GM23338 (cell line): ENCODE results near the gene ZNF217. TPM values are rescaled to one million over a fixed set of nuclear protein-coding genes. Genes with fewer than 3 reads are reported as not detected.
"Not testable (repeated sequence)": the region's sequence is repeated elsewhere in the genome, so short reads cannot be mapped to it uniquely, and the experiment has no call there.

ENCODE experiments used
- ATAC-seq: fragments of 200-7000 bp; cut with Tn5 transposase; 3 replicates; pipeline ENCODE4 v1.9.1; 2020
- DNase-seq: peaks from one replicate; pipeline ENCODE4 v3.0.0-alpha.2; 2015; ENCODE audit warnings: low spot score
- H2AFZ ChIP-seq: fragments of 200-600 bp; sonication (generic); 2 replicates; pipeline ENCODE4 v1.8.0; 2016; ENCODE audit warnings: antibody characterized with exemption, mild to moderate bottlenecking, moderate library complexity
- H3F3A ChIP-seq: fragments of 200-600 bp; sonication (generic); replicated peaks from 2 replicates; pipeline ENCODE4 v1.8.0; 2017; ENCODE audit warnings: antibody characterized with exemption, mixed run types, low read depth
- H3K27ac ChIP-seq: fragments of 200-600 bp; sonication (generic); 2 replicates; pipeline ENCODE4 v1.6.1; 2016; ENCODE audit warnings: low read depth
- H3K27me3 ChIP-seq: fragments of 200-600 bp; sonication (generic); 2 replicates; pipeline ENCODE4 v1.8.0; 2016; ENCODE audit warnings: mild to moderate bottlenecking, mixed run types, moderate library complexity; ENCODE audit not compliant: insufficient read depth
- H3K36me3 ChIP-seq: fragments of 200-600 bp; sonication (generic); 2 replicates; pipeline ENCODE4 v1.8.0; 2016; ENCODE audit warnings: mild to moderate bottlenecking; ENCODE audit not compliant: insufficient read depth
- H3K4me1 ChIP-seq: fragments of 200-600 bp; sonication (generic); 2 replicates; pipeline ENCODE4 v1.8.0; 2016; ENCODE audit warnings: mild to moderate bottlenecking, moderate library complexity; ENCODE audit not compliant: insufficient read depth
- H3K4me2 ChIP-seq: fragments of 200-600 bp; sonication (generic); 2 replicates; pipeline ENCODE4 v1.7.1; 2017; ENCODE audit warnings: mixed run types
- H3K4me3 ChIP-seq: fragments of 200-600 bp; sonication (generic); 2 replicates; pipeline ENCODE4 v1.6.1; 2016; ENCODE audit warnings: mixed run types
- H3K79me2 ChIP-seq: fragments of 200-600 bp; sonication (generic); replicated peaks from 2 replicates; pipeline ENCODE4 v1.8.0; 2017; ENCODE audit warnings: mild to moderate bottlenecking; ENCODE audit not compliant: insufficient read depth
- H3K9me2 ChIP-seq: fragments of 200-600 bp; sonication (generic); 2 replicates; pipeline ENCODE4 v1.8.0; 2017; ENCODE audit not compliant: insufficient read depth
- H4K20me1 ChIP-seq: fragments of 200-600 bp; sonication (generic); replicated peaks from 2 replicates; pipeline ENCODE4 v1.8.0; 2017; ENCODE audit warnings: mild to moderate bottlenecking; ENCODE audit not compliant: insufficient read depth
- H3K27ac Mint-ChIP-seq: 2 replicates; pipeline ENCODE4 v1.8.0; 2020; ENCODE audit warnings: inconsistent platforms, mild to moderate bottlenecking, moderate library complexity, mixed read lengths
- H3K27me3 Mint-ChIP-seq: 3 replicates; pipeline ENCODE4 v1.8.0; 2022; ENCODE audit warnings: low read depth, mild to moderate bottlenecking, moderate library complexity, mixed read lengths, inconsistent platforms; ENCODE audit not compliant: insufficient read depth, poor library complexity
- H3K36me3 Mint-ChIP-seq: 3 replicates; pipeline ENCODE4 v1.8.0; 2021; ENCODE audit warnings: low read depth, mild to moderate bottlenecking, inconsistent platforms, moderate library complexity, mixed read lengths
- H3K4me1 Mint-ChIP-seq: 3 replicates; pipeline ENCODE4 v1.8.0; 2020; ENCODE audit warnings: mild to moderate bottlenecking, inconsistent platforms, mixed read lengths
- H3K4me3 Mint-ChIP-seq: 3 replicates; pipeline ENCODE4 v1.8.0; 2021; ENCODE audit warnings: moderate library complexity, mild to moderate bottlenecking, inconsistent platforms, mixed read lengths
- H3K9me3 Mint-ChIP-seq: 3 replicates; pipeline ENCODE4 v1.8.0; 2020; ENCODE audit warnings: moderate library complexity, mild to moderate bottlenecking, inconsistent platforms, mixed read lengths
- CREB1 ChIP-seq: fragments of 250-450 bp; sonication (Bioruptor Pico); IDR thresholded peaks from 2 replicates; pipeline ENCODE4 v1.5.0; 2020; ENCODE audit warnings: low read depth, mild to moderate bottlenecking, moderate library complexity
- EZH2 ChIP-seq: fragments of 200-600 bp; sonication (generic); IDR thresholded peaks from one replicate; pipeline ENCODE4 v1.8.0; 2017; ENCODE audit warnings: antibody characterized with exemption, mild to moderate bottlenecking, low read depth; ENCODE audit not compliant: unreplicated experiment
- JUNB ChIP-seq: IDR thresholded peaks from one replicate; pipeline ENCODE4 v1.6.1; 2016; ENCODE audit warnings: antibody characterized with exemption; ENCODE audit not compliant: unreplicated experiment
- POLR2AphosphoS5 ChIP-seq: IDR thresholded peaks from 2 replicates; pipeline ENCODE4 v1.6.1; 2016; ENCODE audit warnings: antibody characterized with exemption, low read depth
- REST ChIP-seq: IDR thresholded peaks from one replicate; pipeline ENCODE4 v1.6.1; 2018; ENCODE audit warnings: antibody characterized with exemption; ENCODE audit not compliant: unreplicated experiment
- ZNF114 ChIP-seq: fragments of 250-450 bp; sonication (Bioruptor Pico); IDR thresholded peaks from 2 replicates; pipeline ENCODE4 v1.5.0; 2020; ENCODE audit warnings: mild to moderate bottlenecking, moderate library complexity
- ZNF331 ChIP-seq: fragments of 250-450 bp; sonication (Bioruptor Pico); IDR thresholded peaks from 2 replicates; pipeline ENCODE4 v1.5.0; 2020; ENCODE audit warnings: low read depth, mild to moderate bottlenecking, moderate library complexity
- ZNF462 ChIP-seq: fragments of 250-450 bp; sonication (Bioruptor Pico); IDR thresholded peaks from 2 replicates; pipeline ENCODE4 v1.5.0; 2020; ENCODE audit warnings: mild to moderate bottlenecking, moderate library complexity
- polyA plus RNA-seq: library from polyadenylated mRNA; unstranded; fragments of >200 nt; fragmentation: Nextera tagmentation; extraction: Ambion mirVana; gene quantifications from 2 replicates; pipeline ENCODE4 v1.2.1, GENCODE V29; 2016
- total RNA-seq: library from RNA; depleted of rRNA; stranded (reverse); fragments of >200 nt; shearing (Covaris generic); gene quantifications from 2 replicates; pipeline ENCODE4 v1.2.3, GENCODE V29; 2014

The ZNF217 gene
- total and polyA plus RNA-seq, 2 experiments from 2014 or later: 32.8 to 78.0 TPM

- Histone ChIP-seq H3K27ac (peak overlapping the region; percentile 96), H4K20me1 (no peaks in the 10 kb centered on the region), H3K79me2 (peaks cover 47% of the 10 kb centered on the region), H3K9me2 (no peaks in the 10 kb centered on the region), H3K4me3 (peak overlapping the region; percentile 72), H3K27me3 (no peaks in the 10 kb centered on the region), H3K4me2 (peak overlapping the region; percentile 78), H2AFZ (no peak overlapping the region), H3F3A (no peaks in the 10 kb centered on the region), H3K4me1 (peaks cover 45% of the 10 kb centered on the region), H3K36me3 (no peaks in the 10 kb centered on the region)
- peaks cover 3% of the 10 kb centered on the region; the same call in 1 of the 3 replicates for H3K36me3 Mint-ChIP-seq
- H3K9me3 Mint-ChIP-seq: no peaks in the 10 kb centered on the region
- H3K4me3 Mint-ChIP-seq: peak overlapping the region; percentile 85
- no peak for TF ChIP-seq ZNF462 (CRISPR knock-in tag)
- no peak for TF ChIP-seq ZNF331 (CRISPR knock-in tag)
- no peak for TF ChIP-seq CREB1 (CRISPR knock-in tag)
- TF ChIP-seq EZH2: no peak
- no peak for TF ChIP-seq REST
- no peak for TF ChIP-seq POLR2AphosphoS5
- no peak for TF ChIP-seq ZNF114 (CRISPR knock-in tag)
- no peak for TF ChIP-seq JUNB
- peak; percentile 3; the same call in 2 of the 3 replicates for ATAC-seq
- DNase-seq: no peak
- H3K4me1 Mint-ChIP-seq: peaks cover 52% of the 10 kb centered on the region
- H3K27ac Mint-ChIP-seq: peak overlapping the region; percentile 99
- peaks cover 8% of the 10 kb centered on the region for H3K27me3 Mint-ChIP-seq
Measured at GRCh38 chr20:53592992-53593465, 610 bp downstream of the ZNF217 start.

GRCh38 chr20:53592454-53592991 lies 1.1 kb downstream of the ZNF217 start:
- DNase-seq: peak; percentile 63
- not testable (repeated sequence) for H3K27me3 ChIP-seq

More at GRCh38 chr20:53592454-53592991, 1.1 kb downstream of the ZNF217 start:
- H3K36me3 Mint-ChIP-seq, H2AFZ ChIP-seq, H3K27me3 Mint-ChIP-seq, H3K9me3 Mint-ChIP-seq, H3K36me3 ChIP-seq, H3K9me2 ChIP-seq, H3F3A ChIP-seq, H4K20me1 ChIP-seq: not testable (repeated sequence)
- Histone ChIP-seq H3K4me2 (peak overlapping the region; percentile 78), H3K79me2 (peaks cover 51% of the 10 kb centered on the region), H3K4me3 (peak overlapping the region; percentile 72), H3K4me1 (peaks cover 42% of the 10 kb centered on the region), H3K27ac (peak overlapping the region; percentile 96)
- peaks cover 47% of the 10 kb centered on the region for H3K4me1 Mint-ChIP-seq
- peak overlapping the region; percentile 85 for H3K4me3 Mint-ChIP-seq
- peak; percentile 20 for ATAC-seq
- peak overlapping the region; percentile 99 for H3K27ac Mint-ChIP-seq
